ENCODE data around the gene SUPT5H. TPM values are rescaled to one million over a fixed set of nuclear protein-coding genes. Genes with fewer than 3 reads are reported as not detected.
A peak's percentile ranks its signal among the peaks of the same experiment; 100 is the strongest.

Gene SUPT5H
- total RNA-seq = 84.5 TPM
- long read RNA-seq, transcript SUPT5H-218 (2 exons, 718 nt) = major isoform, 5 of 22 reads
- long read RNA-seq, partial matches to known transcripts = 14 of 22 reads
- long read RNA-seq, other reads (novel, unspliced or antisense) = 2 of 22 reads

DNA sequence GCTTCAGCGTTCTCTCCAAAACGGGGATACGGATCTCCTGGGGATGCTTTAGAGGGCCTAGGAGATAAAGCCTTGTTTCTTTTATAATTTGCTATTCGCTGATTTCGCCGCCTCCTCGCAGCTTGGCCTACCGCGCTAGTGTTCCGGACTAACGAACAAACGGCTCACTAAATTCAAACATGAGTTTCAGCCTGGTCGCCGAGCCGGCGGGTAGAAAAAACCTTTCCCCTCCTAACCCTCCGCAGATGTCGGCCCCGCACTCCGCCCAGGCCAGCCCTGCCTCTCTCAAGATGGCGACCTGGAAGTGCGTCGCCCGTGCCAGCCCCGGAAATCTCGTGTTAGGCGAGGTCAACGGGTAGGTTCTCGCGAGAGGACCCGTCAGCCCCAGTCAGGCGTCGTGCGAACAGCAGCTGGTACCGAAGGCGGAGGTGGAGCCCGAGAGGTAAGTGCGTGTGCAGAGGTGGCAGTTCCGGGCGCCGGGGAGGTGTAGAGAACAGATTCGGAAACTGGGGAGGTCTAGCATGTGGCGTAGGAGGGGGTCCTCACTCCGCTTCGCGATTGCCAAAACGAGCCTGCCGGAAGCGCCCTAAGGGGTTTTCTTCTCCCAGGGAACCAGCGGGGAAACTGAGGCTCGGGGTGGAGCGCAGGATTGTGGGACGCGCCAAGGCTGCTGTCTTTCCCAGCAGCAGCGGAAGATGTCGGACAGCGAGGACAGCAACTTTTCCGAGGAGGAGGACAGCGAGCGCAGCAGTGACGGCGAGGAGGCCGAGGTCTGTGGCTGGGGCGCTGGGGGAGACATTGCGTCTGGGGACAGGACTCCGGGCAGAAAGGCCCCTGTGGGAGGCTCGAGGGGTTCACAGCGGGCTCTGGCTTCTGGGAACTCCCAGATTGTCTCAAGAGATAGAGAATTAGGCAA, at the start of gene SUPT5H:
SUPT5H (plus strand) TSS at position 387 of the 916 bp plus-strand sequence; CDS start at position 696, 309 bp downstream.
- DNase-seq (ENCODE audit: low spot score) = peak; percentile 99

DNA sequence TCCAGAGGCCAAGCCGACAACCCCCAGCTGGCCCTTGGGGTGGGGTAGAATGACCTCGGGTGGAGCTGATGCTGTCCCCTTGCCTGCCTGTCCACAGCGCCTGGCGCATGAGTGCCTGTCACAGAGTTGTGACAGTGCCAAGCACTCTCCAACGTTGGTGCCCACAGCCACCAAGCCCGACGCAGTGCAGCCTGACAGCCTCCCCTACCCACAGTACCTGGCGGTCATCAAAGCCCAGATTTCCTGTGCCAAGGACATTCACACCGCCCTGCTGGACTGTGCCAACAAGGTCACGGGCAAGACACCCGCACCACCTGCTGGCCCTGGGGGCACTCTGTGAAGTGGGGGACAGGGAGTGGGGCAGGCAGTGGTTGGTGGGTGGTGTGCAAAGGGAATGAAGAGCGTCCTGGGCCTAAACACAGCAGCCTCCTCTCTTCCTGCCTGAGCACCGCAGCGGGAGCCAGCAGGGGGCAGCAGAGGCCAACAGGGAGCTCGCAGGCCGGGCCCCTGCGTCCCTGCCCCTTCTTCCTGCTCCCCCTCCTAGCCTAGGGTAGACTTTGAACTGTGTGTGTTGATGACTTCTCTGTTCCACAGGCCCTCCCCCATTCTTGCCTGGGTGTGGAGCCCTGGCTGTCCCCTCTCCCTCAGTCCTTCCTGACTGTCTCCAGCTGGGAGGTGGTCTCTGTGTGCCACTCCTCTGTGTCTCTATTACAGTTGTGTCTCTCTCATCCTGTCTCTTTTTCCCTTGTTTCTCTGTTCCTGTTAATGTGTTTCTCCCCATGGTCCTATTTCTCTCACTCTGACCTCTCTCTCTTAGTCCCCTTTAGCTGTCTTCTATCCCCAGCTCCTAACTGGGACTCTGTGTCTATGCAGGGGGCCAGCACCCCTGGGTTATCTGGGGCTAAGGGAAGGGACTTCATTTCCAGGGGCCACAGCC, 47.8 kb upstream of the SUPT5H start:
- peak; percentile 95 for DNase-seq (ENCODE audit: low spot score)

DNA sequence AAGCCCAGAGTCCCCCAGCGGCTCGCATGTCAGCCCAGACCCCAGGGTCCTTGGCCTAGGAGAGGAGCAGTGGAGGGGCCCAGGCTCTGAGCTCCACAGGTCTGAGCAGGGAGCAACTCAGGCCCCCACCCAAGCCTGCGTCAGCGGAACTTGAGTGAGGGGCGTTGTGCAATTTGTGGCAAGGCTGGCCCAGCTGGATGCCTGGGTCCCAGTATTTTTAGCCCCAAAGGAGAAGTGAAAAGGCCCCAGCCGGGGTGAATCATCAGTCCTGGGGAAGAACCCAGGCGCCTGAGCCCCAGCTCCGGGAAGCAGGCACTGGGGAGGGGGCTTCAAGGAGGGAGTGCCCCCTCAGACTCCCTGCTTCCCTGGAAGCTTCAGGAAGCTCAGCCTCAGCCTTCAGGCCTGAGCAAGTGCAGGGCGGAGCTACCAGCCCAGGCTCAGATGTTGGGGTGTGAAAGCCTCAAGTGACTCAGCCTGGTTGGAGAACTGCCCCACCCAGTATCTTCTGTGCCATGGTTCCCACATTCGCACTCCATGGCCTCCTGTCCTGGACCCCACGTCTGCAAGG, 47.0 kb upstream of the SUPT5H start:
- no peak for DNase-seq (ENCODE audit: low spot score)

DNA sequence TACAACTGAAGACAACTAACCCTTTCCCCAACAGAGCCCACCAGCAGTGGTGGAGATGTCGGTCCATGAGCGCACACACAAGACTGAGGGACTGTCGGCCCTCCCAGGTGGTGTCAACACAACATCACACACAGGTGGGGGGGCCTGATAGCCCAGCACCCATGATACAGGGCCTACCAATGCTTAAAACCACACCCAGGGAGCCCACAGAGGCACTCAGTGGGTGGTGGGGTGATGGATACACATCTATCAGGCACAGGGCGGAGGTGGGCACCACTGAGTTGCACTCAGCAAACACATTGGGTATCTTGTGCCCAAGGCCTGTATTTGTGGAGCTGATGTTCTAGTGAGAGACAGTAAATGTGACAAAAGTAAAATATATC, 45.7 kb upstream of the SUPT5H start:
- no peak for DNase-seq (ENCODE audit: low spot score)

DNA sequence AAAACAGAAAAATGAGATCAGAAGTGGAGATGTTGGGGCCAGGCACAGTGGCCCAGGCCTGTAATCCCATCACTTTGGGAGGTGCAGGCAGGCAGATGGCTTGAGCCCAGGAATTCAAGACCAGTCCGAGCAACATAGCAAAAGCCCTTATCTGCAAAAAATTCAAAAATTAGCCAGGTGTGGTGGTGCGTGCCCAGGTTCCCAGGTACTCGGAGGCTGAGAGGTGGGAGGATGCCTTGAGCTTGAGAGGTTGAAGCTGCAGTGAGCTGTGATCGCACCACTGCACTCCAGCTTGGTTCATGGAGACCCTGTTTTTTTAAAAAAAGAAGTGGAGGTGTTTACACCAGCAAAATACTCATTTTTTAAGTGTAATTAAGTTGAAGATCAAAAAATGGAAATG, 45.3 kb upstream of the SUPT5H start:
- DNase-seq (ENCODE audit: low spot score) = no peak

DNA sequence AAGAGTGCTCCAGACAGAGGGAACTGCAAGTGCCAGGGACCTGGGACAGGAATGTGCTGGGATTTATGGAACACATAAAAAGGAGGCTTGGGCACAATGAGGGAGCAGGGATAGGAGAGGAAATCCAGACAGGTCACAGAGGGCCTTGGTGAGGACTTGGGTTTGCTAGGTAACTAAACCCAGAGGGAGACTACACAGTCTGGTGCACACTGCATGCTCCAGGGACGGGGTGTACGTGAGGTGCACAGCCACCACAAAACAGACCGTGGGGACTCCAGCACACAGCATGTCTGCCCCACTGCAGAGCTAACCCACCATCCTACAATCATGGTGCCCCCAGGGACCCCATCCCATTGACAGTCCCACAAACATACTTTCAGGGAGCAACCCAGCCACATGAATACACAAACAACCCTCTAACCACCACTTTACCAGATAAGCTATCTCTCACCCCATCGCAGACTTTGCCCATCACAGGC, 44.3 kb upstream of the SUPT5H start:
- DNase-seq (ENCODE audit: low spot score) = no peak

DNA sequence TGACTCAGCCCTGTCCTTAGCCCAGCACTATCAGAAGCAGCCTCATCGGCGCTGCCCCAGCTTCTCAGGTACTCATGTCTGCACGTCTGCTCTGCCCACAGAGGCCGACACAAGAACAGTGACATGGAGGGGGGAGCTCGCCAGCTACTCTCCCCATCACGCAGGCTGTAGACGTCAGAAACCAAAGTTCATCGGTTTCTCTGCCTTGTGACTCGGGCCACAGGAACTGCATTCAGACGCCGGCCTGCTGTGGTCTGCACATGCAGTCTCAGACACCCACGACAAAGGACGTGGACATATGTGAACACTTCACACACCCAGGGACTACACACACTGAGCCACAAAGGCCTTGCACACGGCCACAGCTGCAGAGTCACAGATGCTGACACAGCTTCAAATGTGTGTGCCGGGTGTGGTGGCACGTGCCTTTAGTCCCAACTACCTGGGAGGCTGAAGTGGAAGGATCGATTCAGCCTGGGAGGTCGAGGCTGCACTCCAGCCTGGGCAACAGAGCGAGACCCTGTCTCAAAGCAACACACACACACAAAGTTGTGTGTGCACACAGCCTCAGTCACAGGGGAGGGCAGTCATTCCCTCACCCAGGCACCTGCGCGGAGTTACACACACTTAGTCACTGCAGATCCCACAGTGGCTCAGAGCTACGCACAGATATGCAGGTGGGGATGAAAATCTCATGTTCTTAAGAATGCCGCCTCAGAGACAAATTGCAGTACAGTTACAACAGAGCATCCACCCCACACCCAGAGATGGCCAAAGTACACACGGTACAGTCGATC, 43.6 kb upstream of the SUPT5H start:
- peak; percentile 90 for DNase-seq (ENCODE audit: low spot score)

DNA sequence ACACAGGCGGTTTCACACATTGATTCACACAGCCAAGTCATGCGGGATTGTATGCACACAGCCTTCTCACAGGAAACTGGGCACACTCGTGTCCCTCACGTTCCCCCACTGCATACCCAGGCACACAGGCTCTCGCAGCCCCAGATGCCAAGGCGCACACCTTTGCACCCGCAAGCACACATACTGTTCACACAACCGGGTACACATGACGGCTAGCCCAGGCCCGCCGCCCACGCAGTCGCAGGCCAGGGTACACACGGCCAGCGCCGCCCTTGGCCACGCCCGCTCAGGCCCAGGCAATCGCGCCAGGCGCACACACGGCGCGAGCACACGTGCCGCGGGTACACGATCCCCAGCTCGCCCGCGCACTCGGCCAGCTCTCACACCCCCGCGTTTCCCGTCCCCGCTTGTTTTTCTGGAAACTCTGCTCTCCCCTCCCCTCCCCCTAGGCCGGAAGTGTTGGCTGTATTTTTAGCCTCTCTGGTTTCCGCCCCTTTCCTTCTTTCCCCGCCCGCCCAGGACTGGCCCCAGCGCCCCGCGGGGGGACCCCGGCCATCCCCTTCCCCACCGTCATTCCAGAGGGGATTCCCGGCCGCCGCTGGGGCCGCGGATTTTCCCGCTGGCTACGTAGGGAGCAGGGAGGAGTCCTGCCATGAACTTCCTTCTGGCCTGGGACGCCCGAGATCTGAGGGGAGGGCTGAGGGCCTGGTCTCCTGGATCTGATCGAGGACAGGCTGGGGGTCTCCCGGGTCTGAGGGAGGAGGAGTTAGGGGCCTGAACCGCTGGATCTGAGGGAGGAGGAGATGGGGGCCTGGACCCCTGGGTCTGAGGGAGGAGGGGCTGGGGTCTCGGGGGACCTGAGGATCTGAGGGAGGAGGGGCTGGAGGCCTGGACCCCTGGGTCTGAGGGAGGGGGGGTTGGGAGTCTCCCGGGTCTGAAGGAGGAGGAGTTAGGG, 42.8 kb upstream of the SUPT5H start:
- DNase-seq (ENCODE audit: low spot score) = peak; percentile 98

DNA sequence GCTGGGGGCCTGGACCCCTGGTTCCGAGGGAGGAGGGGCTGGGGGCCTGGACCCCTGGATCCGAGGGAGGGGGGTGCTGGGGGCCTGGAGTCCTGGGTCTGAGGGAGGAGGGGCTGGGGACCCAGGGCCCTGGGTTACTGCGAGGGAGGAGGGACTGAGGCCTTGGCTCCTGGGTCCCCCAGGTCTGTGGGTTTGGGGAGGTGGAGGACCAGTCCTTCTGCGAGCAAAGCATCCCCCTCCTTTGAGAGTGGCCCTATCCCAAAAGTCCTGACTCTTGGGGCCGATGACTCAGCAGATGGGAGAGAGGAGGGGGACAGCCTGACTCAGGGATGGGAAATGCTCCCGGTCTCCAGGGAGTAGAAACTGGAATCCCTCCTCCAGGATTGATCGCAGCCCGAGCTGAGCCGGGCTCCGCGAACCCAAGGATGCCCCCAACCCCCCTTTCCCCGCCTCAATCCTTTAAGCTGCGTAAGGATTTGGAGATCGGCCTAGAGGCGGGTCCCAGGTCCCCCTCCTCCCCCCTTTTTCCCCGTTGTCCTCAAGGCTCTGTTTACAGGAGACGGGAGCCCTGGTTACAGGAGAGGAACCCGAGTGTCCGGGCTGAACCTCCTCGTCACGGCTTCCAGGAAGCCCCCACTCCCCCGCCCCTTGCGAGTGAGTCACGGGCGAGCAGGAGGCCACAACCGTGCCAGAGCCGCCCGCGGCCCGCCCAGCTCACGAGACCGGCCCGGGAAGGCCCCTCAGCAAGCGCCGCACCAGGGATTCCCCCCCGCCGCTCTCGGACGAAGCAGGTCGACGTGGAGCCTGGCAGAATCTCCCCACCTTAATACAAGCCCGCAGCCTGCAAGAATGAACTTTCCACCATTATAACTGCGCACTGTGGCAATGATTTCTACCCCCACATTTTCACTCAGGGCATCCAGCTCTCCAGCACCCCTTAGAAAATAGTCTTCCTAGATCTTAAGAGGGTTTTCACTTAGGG, 41.8 kb upstream of the SUPT5H start:
- peak; percentile 99 for DNase-seq (ENCODE audit: low spot score)

DNA sequence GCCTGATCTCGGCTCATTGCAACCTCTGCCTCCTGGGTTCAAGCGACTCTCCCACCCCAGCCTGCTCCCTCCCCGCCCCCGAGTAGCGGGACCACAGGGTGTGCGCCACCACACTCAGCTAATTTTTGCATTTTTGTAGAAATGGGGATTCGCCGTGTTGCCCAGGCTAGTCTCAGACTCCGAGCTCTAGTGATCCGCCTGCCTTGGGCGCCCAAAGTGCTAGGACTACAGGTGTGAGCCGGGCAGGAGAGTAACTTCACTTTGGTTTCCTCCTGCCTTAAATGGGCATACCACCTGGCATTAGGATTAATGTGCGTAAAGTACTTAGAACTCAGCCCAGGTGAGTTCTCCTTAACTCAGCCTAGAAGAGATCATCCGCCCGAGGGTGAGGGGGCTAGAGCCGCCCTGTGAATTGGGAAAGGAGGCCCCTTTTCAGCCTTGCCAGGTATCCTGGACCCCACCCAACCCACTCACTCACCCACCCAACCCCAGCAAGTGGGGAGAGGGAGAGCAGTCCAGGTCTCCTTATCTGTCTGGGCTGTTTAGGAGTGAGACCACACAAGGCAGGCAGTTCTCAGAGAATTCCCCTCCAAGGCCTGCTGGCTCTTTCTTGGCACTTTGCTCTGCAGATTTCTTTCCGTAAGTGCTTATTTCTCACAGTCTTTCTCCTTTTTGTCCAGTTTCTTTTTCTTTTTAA, 40.0 kb upstream of the SUPT5H start:
- DNase-seq (ENCODE audit: low spot score) = no peak

DNA sequence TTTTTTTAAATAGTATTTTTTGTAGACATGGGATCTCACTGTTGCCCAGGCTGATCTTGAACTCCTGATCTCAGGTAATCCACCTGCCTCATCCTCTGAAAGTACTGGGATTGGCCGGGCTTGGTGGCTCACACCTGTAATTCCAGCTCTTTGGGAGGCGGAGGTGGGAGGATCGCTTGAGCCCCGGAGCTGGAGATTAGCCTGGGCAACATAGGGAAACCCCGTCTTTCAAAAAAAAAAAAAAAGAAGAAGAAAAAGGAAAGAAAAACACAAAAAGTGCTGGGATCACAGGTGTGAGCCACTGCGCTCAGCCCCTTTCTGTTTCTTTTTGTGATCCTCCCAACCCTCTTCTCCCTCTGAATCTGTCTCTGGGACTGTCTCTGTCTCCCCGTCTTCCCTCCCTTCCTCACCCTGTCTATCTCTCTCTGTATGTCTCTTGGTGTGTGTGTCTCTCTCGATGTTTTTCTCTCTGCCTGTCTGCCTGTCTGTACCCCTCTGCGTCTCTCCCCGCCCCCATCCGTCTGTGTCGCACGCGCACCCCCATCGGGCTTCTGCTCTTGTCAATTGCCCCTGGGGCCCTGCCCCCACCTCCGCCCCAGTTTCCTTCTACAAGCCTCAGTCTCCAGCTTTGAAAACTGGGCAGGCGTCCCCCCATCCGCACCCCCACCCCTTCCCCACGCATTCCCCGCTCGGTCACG, 39.3 kb upstream of the SUPT5H start:
- DNase-seq (ENCODE audit: low spot score) = no peak

DNA sequence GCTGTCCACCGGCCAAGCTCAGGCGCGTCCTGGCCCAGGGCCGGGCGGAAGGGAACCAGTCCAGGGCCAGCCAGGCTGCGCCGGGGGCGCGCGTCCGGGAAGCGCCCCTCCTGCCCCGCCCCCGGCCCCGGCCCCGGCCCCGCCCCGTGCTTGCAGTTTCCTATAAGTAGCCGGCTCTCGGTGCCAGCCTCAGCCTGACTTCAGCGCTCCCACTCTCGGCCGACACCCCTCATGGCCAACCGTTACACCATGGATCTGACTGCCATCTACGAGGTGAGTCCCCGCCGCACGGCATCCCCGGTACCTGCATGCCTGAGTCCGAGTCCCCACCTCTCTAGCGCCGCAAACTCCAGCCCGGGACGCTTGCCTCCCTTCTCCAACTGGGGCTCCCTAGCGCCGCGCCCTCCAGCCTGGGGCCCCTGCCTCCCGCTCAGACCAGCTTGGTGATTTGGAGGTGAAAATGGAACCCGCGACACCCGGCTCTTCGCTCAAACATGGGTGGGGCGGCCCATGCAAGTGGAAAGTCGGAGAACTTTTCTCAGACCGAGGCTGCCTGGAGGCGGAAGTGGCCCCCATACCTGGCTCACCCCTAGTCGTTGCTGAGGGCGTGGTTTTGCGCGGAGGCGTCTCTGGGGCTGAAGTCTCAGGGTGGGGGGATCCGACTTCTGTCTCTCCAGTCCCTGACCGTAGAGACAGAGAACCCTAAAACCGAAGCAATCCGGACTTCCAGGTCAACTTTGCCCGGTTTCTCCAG, 38.5 kb upstream of the SUPT5H start, which contains the start of gene ZFP36:
ZFP36 (plus strand) TSS at position 192 of the 754 bp plus-strand sequence; CDS start at position 250, 58 bp downstream.
- peak; percentile 98 for DNase-seq (ENCODE audit: low spot score)

DNA sequence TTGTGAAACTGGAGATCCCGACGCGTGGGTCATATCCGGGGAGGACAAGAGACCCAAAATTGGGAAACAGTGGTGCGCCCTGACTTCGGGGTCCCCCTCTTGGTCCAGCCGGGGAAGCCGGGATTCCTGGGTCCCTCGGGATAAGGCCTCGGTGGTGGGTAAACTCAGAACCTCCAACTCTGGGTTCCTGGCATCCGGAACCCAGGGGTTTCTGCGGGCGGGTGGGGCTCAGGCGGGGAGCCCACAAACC, 38.0 kb upstream of the SUPT5H start:
- no peak for DNase-seq (ENCODE audit: low spot score)

DNA sequence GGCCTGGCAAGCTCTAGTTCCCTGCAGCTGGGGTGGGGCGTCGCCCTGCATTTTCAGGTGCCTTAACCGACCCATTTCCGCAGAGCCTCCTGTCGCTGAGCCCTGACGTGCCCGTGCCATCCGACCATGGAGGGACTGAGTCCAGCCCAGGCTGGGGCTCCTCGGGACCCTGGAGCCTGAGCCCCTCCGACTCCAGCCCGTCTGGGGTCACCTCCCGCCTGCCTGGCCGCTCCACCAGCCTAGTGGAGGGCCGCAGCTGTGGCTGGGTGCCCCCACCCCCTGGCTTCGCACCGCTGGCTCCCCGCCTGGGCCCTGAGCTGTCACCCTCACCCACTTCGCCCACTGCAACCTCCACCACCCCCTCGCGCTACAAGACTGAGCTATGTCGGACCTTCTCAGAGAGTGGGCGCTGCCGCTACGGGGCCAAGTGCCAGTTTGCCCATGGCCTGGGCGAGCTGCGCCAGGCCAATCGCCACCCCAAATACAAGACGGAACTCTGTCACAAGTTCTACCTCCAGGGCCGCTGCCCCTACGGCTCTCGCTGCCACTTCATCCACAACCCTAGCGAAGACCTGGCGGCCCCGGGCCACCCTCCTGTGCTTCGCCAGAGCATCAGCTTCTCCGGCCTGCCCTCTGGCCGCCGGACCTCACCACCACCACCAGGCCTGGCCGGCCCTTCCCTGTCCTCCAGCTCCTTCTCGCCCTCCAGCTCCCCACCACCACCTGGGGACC, 37.6 kb upstream of the SUPT5H start:
- no peak for DNase-seq (ENCODE audit: low spot score)

All from mesenteric fat pad (tissue), 1 donor.